Choroid plexus epithelial cell (primary cell): ENCODE measurements around the gene RGL2.
"Not testable (repeated sequence)": the region's sequence is repeated elsewhere in the genome, so short reads cannot be mapped to it uniquely, and the experiment has no call there.

Source experiments
- DNase-seq: peaks from one replicate; pipeline ENCODE4 v3.0.0-alpha.2; 2010; ENCODE audit warnings: low read depth
- H3K4me3 ChIP-seq: 2 replicates; pipeline ENCODE4 v1.5.1; 2011; ENCODE audit warnings: low read depth, mild to moderate bottlenecking, control low read depth, low read length, moderate library complexity
- CTCF ChIP-seq: conservative IDR thresholded peaks from 2 replicates; pipeline ENCODE4 v1.5.1; 2011; ENCODE audit warnings: low read depth, mild to moderate bottlenecking, control low read depth, inconsistent platforms, low read length, moderate library complexity

The RGL2 gene

GRCh38 chr6:33286946-33287914 lies 11.5 kb downstream of the RGL2 start:
- DNase-seq: no peak
- TF ChIP-seq CTCF: no peak
- H3K4me3 ChIP-seq: no peak overlapping the region

- not testable (repeated sequence) for H3K4me3 ChIP-seq
These were observed 13.5 kb downstream of the RGL2 start for GRCh38 chr6:33285214-33285613.

GRCh38 chr6:33280539-33280938 lies 18.2 kb downstream of the RGL2 start:
- DNase-seq: no peak
- H3K4me3 ChIP-seq: no peak overlapping the region
- TF ChIP-seq CTCF: no peak

More at GRCh38 chr6:33285214-33285613, 13.5 kb downstream of the RGL2 start:
- DNase-seq: not testable (repeated sequence)

- TF ChIP-seq CTCF: peak; percentile 69
- no peak overlapping the region for H3K4me3 ChIP-seq
- peak; percentile 69 for DNase-seq
These were observed 18.7 kb downstream of the RGL2 start for GRCh38 chr6:33279971-33280511.

GRCh38 chr6:33279257-33279695 lies 19.5 kb downstream of the RGL2 start:
- H3K4me3 ChIP-seq: no peak overlapping the region
- no peak for TF ChIP-seq CTCF
- DNase-seq: no peak

- no peak for DNase-seq
- no peak overlapping the region for H3K4me3 ChIP-seq
- TF ChIP-seq CTCF: no peak
These were observed 19.9 kb downstream of the RGL2 start for GRCh38 chr6:33278810-33279209.

GRCh38 chr6:33278392-33278741 lies 20.4 kb downstream of the RGL2 start:
- no peak for DNase-seq
- TF ChIP-seq CTCF: no peak
- no peak overlapping the region for H3K4me3 ChIP-seq
